ENCODE data around the gene LRP5. TPM values are rescaled to one million over a fixed set of nuclear protein-coding genes. Genes with fewer than 3 reads are reported as not detected.

LRP5 gene
- total and polyA plus RNA-seq, 2 experiments from 2014 or later = 26.9 to 51.1 TPM

- peaks cover 6% of the 10 kb centered on the region; the same call in 1 of the 3 replicates for H3K9me3 Mint-ChIP-seq
- peak overlapping the region; percentile 95 for H3K27ac Mint-ChIP-seq
- peaks cover 56% of the 10 kb centered on the region for H3K4me1 Mint-ChIP-seq
These were observed 29.4 kb downstream of the LRP5 start for GRCh38 chr11:68341557-68342458.

More at GRCh38 chr11:68341557-68342458, 29.4 kb downstream of the LRP5 start:
- H3K27me3 Mint-ChIP-seq (ENCODE audit: insufficient read depth, low read depth, poor library complexity) = peaks cover 3% of the 10 kb centered on the region
- H3K36me3 Mint-ChIP-seq (ENCODE audit: low read depth) = peaks cover 8% of the 10 kb centered on the region; the same call in 1 of the 3 replicates
- H3K4me3 Mint-ChIP-seq = no peak overlapping the region; the same call in 2 of the 3 replicates
- no peaks in the 10 kb centered on the region for H3K27me3 ChIP-seq (ENCODE audit: insufficient read depth)
- no peaks in the 10 kb centered on the region; the same call in none of the 2 replicates for H4K20me1 ChIP-seq (replicated peaks; ENCODE audit: insufficient read depth)
- ATAC-seq (peak; percentile 19), DNase-seq (ENCODE audit: low spot score) (no peak)
- H3K4me3 ChIP-seq = 0 out of 2 replicates have a peak overlapping the region, but pooled peaks have one; percentile 20
- no peaks in the 10 kb centered on the region for H3K36me3 ChIP-seq (ENCODE audit: insufficient read depth)
- peak overlapping the region; percentile 71; the same call in 1 of the 2 replicates for H3K4me2 ChIP-seq
- no peak overlapping the region for H2AFZ ChIP-seq
- TF ChIP-seq CTCF (conservative IDR thresholded peaks at IDR 0.05; ENCODE audit: low read depth in 2 of 2) (peak in 1 of 2 experiments; percentile 17; a peak in 1 of 4 replicates), ZNF462 (CRISPR knock-in tag; IDR thresholded peaks at IDR 0.05) (no peak)
- peak overlapping the region; percentile 88 for H3K27ac ChIP-seq (ENCODE audit: low read depth)
- peaks cover 23% of the 10 kb centered on the region; the same call in 1 of the 2 replicates for H3K4me1 ChIP-seq (ENCODE audit: insufficient read depth)
- H3K79me2 ChIP-seq (replicated peaks; ENCODE audit: insufficient read depth) = peaks cover 92% of the 10 kb centered on the region
- H3K9me2 ChIP-seq (ENCODE audit: insufficient read depth) = no peaks in the 10 kb centered on the region
- peaks cover 8% of the 10 kb centered on the region for H3F3A ChIP-seq (replicated peaks; ENCODE audit: low read depth)
